HG03095 (cell line): Measurements from ENCODE around the gene BRD1.

Source experiments
- ATAC-seq: cut with Tn5 transposase; IDR thresholded peaks from one replicate; pipeline ENCODE4 v1.9.1; 2021; ENCODE audit warnings: moderate library complexity; ENCODE audit not compliant: unreplicated experiment

BRD1 gene

DNA sequence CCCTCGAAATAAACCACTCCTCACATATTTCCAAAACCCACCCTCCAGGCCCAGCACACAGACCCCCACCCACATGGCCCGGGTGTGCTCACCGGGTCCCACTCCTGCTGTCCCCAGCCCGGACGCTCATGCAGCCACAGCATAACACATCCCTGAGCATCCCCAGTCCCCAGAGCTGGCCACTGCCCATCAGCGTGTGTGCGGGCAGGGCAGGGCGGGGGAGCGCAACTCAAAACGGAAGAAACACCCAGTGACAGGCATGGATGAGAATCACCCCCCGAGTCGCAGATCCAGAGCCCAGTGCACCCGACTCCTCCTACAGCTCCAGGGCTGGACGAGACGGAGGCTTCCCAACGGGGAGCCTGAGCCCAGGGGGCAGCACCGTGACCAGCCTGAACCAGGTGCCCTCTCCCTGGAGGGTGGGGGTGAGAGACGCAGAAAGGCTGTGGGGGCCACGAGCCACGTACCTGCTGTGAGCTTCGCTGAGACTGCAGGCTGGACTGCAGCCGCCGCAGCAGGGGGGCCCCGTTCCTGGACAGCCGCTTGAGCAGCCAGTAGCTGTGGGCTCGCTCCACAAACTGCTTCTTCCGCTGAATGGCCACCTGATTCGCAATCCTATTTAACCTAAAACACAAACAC is 23.8 kb downstream of the BRD1 start:
- no peak for ATAC-seq

DNA sequence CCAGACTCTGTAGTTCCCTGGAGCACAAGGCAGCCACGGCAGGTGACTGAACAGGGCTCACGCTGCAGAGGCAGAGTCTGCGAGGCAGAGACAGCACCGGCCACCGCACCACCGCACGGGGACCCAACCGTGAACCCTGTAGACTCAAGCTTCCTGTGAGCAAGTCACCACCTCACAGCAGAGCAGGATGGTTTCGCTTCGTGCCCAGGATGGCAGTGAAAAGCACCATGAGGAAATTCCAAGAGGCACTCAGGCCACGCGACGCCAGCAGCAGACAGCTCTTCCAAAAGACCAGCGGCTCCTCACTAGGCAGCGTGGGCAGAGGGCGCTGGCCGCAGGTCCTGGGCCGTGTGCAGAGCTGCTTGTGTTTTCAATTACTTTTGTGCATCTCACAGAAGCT is 24.5 kb downstream of the BRD1 start:
- no peak for ATAC-seq

DNA sequence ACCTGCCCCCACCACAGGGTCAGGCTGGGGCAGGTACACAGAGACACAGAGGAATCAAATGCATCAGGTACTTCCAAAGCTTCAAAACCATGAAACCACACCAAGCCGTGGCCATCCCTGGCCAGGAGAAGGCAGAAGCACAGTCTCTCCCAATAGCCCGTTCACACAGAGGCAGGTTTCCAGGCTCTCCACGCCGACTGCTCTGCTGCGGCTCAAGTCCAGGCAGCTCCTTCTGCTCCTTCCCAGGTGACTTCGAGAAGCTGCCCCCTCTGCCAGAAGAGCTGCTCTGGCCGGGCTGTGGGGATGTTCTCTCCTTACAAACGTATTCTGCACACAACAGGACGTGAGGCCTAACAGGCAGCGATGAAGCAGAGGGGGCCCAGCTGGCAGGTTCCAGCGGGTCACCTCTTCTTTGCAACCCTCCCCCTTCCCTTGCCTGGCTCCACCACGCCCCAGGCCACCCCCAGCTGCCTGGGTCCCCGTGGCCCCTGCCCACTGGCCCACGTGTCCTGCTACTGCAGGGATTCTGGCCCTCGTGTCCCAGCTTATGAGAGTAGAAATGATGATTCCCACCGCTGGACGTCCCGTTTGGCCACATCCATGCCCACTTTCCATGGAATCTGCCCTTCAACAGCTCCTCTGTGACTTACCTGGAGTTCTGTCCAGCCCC is 26.1 kb downstream of the BRD1 start:
- ATAC-seq: no peak

DNA sequence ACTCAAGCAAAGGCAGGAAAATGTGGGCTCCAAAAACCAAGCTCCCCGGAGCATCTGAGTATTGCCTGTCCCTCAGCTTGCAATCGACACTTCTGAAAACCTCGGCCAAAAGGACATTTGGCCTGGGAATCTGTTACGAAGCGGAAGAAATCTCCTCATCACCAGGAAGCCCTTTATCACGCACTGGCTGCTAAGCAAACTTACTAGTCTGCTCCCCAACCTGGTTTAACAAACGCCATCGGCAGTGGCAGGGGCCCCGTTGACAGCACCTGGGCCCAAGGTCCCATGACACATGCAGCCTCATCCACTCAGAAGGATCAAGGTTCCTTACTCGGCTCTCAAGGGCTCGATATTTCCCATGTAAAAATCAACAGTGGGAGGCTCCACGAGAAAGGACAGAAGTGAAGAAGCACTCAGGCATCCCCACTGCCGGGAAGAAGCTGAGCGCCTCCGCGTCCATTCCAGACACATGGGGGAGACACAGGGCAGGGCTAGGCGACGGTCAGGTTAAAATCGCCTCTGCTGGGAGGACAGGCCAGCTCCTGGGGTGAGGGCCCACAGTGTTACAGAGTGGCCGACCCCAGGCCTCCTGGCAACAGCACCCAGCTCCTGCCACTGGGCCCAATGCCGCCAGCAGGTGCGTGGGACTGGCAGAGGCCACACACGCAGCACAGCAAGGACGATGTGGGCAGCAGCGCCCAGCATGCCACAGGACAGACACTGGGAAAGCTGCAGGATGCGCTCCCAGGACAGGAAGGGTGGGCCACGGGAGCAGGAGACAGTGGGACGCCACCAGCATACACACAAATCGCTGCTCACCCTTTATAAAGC is 27.1 kb downstream of the BRD1 start:
- ATAC-seq: no peak

DNA sequence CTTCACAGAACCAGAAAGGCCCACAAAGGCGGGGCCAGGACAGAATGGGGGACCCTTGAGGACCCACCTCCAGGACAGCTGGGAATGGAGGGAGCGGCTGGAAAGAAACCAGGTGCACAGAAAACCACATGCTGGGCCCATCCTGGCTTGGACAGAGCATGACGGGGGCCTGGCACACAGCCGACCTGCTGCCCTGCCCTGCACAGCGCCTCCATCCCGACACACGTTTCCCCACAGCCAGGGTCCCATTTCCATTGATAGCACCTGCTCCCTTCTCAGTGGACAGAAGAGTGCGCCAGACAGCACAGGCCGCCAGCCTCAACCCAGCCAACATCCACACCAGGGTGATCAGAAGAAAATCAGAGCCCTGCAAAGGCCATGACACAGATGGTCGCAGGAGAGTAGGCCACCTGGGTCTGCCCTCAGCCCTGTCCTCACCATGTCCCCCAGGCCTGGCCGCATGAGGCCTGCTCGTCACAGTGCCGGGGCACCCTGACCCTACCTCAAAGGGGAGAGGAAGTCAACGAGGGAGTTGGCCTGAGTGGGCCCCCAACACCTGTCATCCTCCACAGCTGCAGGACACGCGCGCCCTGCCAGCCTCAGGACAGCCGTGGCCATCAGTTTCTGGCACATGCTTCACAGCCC is 28.1 kb downstream of the BRD1 start:
- no peak for ATAC-seq

DNA sequence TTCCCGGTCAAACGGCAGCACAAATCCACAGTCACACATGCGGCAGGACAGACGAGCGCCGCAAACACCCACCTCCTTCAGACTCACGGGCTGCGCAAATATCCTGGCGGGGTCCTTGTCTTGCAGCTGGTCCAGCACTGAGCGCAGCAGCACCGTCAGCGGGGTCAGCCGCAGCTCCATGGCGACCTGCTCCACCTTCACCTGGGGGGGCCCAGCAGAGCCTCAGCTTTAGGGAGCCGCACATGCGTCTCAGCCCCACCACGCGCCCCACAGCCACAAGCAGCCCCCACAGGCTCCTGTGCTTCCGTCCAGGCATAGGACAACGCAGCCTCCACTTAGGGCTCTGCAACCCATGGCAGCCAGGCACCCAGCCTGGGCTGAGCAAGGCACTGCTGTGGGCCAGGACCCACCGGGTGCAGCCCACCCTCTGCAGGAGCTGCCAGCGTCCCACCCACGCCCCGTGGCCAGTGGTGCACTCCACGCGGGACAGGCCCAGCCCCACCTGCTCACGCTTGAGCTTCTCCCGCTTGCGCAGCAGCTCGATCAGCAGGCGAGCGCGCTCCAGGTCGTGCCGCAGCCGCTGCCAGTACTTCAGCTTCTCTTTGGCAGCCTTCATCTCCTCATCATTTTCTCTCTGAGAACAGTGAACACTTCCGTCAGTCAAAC is 29.1 kb downstream of the BRD1 start:
- ATAC-seq: no peak

DNA sequence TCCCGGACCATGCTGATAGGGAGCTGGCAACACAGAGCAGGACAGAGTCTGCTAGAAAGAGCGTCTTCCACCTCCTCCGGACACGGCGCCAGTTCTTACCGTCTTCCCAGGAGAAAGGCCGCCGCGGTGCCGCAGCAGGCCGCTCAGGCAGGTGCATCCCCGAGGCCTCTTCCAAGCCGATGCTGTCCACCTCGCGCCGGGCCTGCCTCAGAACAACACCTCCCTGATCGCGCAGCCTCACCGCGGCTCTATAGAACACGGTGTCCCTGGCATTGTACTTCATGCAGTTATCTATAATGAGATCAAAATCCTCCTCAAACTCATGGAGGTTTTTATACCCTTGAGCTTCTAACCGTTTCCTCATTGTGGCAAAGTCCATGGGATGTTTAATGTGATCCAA is 30.0 kb downstream of the BRD1 start:
- ATAC-seq: no peak

DNA sequence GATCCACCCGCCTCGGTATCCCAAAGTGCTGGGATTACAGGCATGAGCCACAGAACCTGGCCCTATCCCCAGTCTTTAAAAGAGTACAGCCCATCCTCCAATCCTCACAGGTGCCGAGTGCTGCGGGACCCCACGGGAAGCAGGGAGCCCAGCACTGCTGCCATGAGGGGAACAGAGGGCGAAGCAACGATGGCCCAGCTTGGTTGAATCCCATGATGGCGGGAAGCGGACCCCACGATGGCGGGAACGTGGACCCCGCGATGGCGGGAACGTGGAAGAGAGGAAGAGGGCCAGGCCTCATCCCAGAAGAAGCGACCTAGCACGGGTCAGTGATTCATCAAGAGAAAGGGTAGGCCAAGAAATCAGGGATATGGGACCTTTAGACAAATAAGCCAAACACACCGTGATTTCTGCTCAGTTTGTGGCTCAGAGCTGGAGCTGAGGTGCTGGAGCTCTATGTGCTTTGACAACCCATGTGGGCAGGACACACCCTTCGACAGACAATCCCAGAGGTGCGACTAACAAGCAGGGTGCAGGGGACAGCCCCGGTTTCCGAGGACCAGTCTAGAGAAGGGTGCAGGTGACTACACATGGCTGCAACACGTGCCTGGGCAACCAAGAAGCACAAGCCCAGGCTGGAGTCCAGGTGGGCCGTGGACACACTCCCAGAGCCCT is 30.9 kb downstream of the BRD1 start:
- no peak for ATAC-seq

DNA sequence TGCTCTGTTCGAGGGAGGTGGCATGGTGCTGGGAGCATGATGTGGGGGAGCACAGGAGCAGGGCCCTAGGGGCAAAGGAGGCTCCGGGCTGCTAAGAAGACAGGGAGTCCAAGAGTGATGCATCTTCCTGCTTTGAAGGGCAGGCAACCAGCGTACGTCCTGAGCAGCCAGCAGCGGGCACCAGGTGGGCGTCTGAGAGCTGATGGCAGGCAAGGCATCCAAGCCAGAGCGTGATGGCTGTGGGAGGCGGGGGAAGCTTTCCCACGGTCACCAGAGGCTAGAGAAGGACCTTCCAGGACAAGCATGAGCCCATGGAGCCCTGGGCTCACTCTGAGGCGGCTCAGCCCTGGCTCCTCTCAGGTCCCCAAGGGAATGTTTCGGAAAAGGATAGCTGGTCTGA is 32.2 kb downstream of the BRD1 start:
- no peak for ATAC-seq

DNA sequence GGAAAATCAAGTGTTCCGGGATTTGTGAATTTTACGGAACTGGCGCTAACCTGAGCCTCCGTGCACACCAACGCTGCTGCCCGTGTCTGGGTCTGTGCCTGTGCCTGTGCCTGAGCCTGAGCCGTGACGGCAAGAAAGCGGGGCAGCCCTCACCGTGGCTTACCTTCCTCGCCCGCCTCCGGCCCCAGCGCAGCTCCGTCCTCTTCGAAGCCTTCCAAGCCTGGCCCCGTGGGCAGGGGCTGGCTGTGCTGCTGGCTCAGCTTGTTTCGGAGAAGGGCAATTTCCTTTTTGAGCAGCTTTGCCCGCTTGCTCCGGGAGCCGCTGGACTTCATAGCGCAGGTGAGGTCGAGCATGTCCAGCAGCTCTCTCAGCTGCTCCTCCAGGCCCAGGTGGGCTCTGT is 33.8 kb downstream of the BRD1 start:
- no peak for ATAC-seq

DNA sequence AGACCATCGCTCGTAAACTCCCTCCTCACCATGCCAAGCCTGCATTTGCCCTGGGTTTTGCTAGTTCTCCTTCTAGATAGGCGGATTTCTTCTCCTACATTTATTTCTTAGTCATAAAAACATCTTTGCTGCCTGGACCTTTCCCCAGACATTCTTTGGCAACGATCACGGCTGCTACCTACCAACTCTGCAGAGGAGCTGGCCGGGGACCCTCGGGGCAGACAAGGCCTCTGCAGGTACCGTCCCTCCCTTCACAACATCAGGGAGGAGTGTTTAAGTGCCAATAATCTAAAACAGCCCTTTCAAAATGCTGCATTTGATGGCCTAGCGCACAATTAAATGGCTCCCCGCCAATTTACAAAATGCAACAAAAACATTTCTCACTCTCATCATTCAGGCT is 34.4 kb downstream of the BRD1 start:
- ATAC-seq: no peak

DNA sequence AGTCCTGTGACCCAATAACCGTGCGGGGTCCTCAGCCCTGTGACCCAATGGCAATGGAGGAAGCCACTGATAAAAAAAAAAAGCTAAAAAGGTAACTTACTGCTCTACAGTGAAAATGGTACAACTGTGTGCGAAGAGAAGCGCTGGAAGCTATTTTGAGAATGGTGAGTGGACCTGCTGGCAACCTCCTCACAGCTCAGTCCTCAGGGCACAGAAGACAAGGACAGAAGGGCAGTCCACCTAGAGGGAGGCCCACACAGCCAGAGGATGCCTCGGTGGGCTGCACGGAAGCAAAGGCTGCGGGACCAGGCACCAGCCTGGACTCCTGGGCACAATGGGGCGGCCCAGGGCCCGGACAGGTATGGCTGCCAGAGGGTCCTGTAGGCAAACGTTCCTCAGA is 35.6 kb downstream of the BRD1 start:
- ATAC-seq: no peak

DNA sequence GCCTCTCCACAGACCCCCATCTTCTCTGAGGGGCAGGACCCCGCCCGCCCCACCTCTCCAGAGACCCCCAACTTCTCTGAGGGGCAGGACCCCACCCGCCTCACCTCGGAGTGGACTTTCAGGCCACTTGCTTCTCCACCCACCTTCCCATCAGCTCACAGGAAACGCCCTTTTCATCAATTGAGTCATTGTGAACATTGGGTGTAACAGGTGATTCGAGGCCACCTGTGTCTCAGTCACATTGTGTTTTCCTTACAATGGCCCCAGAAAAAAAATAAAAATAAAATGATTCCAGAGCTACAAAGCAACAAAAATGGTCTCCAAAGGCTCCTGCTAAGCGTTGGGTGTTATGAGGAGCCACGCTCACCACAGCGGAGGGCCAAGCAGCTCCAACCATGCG is 36.0 kb downstream of the BRD1 start:
- ATAC-seq: no peak

DNA sequence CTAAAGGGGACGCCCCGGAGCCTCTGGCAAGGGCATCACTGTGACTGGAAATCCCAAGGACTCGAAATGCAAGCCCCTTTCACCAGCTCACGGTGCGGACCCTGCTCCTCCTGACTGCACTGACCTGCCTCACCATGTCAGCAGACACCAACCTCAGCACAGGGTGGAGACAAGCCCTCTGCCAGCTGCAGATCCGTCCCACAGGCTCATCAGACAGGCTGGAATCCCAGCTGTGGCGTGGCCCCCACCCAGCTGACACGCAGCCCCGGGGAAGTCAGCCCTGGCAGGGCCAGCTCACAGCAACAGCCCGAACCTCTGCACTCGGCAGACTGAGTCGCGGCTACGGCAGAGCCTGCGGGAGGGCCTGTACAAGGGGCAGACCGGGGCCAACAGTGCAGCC is 36.8 kb downstream of the BRD1 start:
- no peak for ATAC-seq

DNA sequence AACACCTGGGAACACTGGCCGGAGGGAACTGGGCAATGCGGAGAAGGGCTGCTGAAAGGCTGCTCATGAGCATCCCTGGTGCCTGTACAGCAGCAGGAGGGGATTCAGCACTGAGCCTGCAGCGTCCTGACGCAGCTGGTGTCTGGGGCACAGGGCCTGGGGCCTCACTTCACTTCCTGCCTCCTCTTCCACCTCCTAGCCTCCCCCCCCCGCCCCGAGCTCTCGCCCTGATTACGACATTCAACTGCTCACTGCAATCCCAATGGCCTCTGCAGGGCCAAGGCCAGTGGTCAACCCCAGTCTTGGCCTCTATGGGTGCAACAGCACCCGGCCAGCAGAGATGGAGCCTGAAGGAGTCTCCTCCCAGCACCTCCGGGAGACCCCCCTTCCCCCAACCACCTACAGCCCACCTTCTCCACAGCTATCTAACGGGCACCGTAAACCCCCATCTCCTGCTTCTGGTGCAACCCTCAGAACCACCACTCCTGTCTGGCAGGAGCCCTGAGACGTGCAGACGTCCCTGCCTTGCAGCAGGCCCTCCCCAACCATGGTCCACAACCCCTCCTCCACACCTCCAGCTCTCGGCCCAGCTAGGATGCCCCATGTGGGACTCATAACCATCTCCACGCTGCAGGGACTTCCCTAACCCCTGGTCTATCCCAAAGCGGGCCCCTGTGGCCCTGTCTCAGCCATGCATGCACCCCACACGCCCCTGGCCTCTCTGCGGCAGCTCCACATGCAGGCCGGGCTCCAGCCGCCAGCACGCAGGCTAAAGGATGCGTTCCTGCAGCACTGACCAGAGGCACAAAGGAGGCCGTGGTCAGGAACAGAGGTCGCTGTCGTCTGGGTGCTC is 38.2 kb downstream of the BRD1 start:
- ATAC-seq: no peak

DNA sequence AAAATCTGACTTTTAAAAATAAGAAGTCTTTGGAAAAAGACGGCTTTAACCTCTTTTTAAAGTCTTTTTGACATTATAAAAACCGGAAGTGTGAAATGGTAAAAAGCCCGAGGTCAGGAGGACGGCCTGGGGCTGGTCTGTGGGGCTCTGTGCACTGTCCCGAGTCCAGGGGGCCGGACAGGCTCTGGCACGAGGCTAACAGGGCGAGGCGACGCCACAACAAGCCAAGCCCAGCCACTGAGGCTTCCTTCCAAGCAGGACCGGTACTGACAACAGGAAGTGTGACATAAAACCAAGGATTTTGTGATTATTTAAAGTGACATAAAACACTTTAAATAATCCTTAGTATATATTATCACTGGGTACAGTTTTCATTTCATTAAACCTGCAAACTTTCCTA is 39.2 kb downstream of the BRD1 start:
- no peak for ATAC-seq

DNA sequence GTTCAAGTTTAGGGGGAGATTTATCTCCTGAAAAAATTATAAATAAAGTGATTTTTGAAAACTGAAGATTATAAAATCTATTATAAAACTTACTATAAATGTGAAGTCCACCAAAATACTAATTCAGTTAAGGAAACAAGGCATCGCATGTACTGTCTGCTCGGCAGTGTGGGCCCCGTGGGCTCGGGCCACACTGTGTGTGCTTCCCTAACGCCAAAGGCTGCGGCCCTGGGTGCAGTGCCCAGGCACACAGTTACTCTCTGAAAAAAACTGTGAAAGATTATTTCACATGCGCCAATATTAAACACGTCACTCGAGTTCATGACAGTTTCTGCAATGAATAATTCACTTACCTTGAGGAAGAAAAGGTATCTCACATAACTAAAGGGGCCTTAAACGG is 39.8 kb downstream of the BRD1 start:
- ATAC-seq: no peak

DNA sequence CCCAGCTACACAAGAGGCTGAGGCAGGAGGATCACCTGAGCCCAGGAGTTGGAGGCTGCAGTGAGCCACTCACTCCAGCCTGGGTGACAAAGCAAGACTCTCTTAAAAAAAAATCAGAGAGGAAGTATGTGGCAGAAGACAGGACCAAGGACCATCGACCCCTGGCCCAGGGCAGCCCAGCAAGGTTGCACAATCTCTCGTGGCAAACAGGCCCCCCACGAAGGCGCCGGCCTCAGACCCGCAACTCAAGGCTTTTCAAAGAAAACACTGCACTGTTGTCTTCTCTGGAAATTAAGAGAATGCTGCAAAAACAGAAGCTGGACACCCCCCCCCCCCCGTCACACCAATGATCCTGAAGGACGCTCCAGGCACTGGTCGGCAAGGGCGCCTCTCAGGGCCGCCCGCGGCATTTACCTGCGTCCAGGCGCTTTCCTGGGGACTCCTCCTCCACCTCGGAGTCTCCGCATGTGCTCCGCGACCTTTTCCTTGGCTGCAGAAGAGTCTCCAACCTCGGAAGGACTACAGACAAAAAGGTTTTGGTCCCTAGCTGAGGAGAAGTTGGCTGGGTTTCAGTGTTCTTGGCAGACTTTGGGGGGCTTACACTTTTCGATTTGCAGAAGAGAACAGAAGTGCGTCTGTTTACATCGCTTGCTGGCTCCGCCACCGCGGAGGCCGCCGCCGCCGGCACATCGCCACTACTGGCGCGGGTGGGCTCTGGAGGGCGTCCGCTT is 40.5 kb downstream of the BRD1 start:
- no peak for ATAC-seq

DNA sequence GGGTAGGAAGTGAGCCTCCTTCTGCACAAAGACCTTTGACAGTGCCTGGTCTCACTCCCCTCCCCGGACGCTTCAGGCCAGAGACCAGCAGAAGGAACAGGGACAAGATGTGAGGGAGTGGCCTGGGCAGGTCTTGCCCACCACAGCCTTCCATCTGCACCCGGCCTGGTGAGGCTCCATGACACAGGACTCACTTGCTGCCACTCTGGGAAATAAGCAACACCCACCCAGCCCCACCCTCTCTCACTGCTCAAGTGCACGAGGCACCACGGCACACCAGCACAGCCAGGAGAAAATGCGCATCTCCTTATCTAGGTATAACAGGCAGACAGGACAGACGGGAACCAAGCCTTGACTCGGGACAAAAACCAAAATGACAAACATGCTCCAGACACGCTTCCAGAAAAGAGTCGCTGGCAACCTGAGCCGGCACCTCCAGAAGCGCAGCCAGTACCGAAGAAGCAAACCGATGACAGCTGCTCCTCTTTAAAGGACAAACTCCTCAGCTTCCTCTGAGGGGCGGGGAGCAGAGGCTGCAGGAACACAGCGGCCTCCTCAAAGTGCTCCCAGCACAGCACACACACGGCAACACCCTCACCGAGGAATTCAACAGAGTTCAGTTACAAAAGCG is 41.7 kb downstream of the BRD1 start:
- no peak for ATAC-seq
